ENCODE data around the gene CHGA.

DNA sequence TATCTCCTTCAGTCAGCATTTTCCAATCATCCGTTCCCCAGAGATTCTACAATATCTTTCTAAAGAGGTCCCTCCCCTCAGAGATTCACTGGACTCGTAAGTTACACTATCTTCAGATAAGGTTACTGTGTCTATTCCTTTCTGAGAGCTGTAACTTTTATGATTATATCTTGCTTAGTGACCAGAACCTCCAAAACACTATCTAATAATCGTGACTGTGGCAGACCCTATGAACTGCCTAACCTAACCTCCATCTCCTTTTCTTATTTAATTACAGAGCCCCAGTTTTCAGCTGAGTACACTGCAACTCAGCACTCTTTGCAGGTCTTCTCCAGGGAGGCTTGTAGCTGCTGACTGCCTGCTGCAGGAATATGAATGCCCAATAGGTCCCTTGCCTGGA lies 38.5 kb upstream of the CHGA start:
- no peak for TF ChIP-seq EZH2 (IDR thresholded peaks at IDR 0.05; ENCODE audit: low read depth)
- no peak for TF ChIP-seq CTCF (conservative IDR thresholded peaks at IDR 0.05)

All from PC-9 (cell line).